GM19372 (cell line): ENCODE results near the gene VEGFA.

Experiments used
- ATAC-seq: cut with Tn5 transposase; IDR thresholded peaks from one replicate; pipeline ENCODE4 v1.9.1; 2021; ENCODE audit warnings: mild to moderate bottlenecking, low read depth, moderate library complexity; ENCODE audit not compliant: unreplicated experiment

The VEGFA gene

DNA sequence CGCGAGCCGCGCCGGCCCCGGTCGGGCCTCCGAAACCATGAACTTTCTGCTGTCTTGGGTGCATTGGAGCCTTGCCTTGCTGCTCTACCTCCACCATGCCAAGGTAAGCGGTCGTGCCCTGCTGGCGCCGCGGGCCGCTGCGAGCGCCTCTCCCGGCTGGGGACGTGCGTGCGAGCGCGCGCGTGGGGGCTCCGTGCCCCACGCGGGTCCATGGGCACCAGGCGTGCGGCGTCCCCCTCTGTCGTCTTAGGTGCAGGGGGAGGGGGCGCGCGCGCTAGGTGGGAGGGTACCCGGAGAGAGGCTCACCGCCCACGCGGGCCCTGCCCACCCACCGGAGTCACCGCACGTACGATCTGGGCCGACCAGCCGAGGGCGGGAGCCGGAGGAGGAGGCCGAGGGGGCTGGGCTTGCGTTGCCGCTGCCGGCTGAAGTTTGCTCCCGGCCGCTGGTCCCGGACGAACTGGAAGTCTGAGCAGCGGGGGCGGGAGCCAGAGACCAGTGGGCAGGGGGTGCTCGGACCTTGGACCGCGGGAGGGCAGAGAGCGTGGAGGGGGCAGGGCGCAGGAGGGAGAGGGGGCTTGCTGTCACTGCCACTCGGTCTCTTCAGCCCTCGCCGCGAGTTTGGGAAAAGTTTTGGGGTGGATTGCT is 1.3 kb downstream of the VEGFA start:
- ATAC-seq = no peak

DNA sequence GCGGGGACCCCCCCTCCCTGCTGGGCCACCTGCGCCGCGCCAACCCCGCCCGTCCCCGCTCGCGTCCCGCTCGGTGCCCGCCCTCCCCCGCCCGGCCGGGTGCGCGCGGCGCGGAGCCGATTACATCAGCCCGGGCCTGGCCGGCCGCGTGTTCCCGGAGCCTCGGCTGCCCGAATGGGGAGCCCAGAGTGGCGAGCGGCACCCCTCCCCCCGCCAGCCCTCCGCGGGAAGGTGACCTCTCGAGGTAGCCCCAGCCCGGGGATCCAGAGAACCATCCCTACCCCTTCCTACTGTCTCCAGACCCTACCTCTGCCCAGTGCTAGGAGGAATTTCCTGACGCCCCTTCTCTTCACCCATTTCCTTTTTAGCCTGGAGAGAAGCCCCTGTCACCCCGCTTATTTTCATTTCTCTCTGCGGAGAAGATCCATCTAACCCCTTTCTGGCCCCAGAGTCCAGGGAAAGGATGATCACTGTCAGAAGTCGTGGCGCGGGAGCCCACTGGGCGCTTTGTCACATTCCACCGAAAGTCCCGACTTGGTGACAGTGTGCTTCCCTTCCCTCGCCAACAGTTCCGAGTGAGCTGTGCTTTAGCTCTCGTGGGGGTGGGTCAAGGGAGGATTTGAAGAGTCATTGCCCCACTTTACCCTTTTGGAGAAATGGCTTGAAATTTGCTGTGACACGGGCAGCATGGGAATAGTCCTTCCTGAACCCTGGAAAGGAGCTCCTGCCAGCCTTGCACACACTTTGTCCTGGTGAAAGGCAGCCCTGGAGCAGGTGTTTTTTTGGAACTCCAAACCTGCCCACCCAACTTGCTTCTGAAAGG is 2.1 kb downstream of the VEGFA start:
- ATAC-seq = no peak

DNA sequence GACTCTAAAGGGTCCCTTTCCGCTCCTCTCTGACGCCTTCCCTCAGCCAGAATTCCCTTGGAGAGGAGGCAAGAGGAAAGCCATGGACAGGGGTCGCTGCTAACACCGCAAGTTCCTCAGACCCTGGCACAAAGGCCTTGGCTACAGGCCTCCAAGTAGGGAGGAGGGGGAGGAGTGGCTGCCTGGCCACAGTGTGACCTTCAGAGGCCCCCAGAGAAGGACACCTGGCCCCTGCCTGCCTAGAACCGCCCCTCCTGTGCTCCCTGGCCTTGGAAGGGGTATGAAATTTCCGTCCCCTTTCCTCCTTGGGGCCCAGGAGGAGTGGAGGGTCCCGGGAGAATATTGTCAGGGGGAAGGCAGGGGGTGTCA is 2.7 kb downstream of the VEGFA start:
- no peak for ATAC-seq

DNA sequence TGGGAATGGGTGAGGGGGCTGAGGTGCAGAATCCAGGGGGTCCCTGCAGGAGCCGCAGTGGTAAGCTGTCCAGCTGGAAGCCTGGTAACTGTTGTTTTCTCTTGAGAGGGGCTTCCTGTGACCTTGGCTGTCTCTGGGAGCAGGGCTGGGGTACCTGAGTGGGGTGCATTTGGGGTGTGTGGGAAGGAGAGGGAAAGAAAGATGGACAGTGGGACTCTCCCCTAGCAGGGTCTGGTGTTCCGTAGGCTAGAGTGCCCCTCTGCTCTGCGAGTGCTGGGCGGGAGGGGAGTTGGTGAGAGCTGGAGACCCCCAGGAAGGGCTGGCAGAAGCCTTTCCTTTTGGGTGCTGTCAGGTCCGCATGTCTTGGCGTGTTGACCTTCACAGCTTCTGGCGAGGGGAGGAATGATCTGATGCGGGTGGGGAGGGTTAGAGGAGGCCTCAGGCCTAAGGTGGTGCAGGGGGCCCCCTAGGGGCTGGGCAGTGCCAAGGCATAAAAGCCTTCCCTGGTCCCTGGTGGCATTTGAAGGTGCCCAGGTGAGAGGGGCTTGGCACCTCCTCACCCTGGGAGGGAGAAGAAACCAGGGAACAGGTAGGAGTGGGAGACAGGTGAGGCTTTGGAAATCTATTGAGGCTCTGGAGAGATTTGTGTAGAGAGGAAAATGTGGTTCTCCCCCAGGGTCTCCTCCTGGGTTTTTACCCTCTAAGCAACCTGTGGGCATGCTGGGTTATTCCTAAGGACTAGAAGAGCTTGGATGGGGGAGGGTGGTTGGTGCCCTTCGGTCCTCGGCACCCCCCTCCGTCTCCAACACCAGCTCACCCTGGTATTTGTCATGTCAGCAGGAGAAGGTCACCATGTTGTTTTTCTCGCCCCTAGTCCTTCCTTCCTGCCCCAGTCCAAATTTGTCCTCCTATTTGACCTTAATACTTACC is 3.3 kb downstream of the VEGFA start:
- ATAC-seq = no peak

DNA sequence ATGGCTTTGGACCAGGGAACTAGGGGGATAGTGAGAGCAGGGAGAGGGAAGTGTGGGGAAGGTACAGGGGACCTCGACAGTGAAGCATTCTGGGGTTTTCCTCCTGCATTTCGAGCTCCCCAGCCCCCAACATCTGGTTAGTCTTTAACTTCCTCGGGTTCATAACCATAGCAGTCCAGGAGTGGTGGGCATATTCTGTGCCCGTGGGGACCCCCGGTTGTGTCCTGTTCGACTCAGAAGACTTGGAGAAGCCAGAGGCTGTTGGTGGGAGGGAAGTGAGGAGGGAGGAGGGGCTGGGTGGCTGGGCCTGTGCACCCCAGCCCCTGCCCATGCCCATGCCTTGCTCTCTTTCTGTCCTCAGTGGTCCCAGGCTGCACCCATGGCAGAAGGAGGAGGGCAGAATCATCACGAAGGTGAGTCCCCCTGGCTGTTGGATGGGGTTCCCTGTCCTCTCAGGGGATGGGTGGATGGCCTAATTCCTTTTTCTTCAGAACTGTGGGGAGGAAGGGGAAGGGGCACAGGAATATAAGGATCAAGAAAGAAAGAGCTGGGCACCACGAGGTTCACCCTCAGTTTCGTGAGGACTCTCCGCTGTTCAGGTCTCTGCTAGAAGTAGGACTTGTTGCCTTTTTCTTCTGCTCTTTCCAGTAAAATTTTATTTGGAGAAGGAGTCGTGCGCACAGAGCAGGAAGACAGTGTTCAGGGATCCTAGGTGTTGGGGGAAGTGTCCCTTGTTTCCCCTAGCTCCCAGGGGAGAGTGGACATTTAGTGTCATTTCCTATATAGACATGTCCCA is 4.2 kb downstream of the VEGFA start:
- no peak for ATAC-seq

DNA sequence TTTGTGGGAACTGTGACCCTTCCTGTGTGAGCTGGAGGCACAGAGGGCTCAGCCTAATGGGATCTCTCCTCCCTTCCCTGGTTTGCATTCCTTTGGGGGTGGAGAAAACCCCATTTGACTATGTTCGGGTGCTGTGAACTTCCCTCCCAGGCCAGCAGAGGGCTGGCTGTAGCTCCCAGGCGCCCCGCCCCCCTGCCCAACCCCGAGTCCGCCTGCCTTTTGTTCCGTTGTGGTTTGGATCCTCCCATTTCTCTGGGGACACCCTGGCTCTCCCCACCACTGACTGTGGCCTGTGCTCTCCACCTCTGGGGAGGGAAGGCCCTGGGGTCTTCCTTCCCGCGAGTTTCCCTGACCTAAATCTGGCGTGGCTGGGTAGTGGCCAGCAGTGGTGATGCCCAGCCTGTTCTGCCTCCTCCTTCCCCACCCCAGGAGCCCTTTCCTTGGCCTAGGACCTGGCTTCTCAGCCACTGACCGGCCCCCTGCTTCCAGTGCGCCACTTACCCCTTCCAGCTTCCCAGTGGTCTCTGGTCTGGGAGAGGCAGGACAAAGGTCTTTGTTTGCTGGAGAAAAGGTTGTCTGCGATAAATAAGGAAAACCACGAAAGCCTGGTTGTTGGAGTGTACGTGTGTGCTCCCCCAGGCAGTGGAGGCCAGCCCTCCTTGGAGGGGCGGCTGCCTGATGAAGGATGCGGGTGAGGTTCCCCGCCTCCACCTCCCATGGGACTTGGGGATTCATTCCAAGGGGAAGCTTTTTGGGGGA is 4.9 kb downstream of the VEGFA start:
- no peak for ATAC-seq

DNA sequence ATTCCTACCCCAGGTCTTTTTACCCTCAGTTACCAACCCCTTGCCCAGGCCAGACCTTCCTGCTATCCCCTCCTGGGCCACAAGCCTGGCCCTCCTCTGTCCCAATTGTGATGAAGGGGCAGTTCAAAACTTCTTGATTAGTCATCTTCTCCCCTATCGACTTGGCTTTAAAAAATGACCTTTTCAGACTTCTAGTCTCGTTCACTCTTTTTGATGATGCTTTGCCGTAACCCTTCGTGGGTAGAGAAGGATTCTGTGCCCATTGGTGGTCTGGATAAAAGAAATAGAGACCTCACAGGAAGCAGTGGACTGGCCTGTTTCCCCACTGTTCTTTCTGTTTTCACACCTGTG is 5.5 kb downstream of the VEGFA start:
- no peak for ATAC-seq

DNA sequence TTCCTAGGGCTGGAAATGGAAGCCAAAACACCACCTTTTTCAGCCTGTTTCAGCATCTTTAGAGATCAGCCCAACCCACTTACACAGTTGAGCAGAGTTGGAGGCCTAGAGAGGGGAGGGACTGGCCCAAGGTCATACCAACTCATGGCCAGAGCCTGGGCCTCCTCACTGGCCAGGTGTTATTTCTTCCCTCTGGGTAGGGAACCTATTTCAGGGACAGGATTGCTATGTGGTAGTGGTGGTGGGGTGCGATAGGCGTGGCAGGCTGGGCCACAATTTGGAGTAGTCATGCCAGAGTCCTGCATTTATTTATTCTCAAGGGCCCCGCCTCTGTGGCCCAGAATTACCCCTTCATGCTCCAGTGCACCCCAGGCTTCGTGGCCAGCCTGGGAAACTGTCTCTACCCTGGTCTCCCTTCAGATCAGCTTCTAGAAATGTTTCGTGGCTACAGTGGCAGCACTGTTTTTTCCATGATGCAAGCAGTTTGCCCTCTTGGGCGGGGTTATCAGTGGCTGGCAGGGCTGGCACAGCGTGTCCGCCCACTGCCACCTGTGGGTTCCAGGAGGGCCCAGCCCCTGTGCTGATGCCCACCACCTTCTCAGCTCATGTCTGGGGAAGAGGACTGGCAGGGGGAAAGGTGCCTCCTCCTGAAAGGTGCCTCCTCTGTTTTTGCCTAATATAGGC is 6.2 kb downstream of the VEGFA start:
- no peak for ATAC-seq

DNA sequence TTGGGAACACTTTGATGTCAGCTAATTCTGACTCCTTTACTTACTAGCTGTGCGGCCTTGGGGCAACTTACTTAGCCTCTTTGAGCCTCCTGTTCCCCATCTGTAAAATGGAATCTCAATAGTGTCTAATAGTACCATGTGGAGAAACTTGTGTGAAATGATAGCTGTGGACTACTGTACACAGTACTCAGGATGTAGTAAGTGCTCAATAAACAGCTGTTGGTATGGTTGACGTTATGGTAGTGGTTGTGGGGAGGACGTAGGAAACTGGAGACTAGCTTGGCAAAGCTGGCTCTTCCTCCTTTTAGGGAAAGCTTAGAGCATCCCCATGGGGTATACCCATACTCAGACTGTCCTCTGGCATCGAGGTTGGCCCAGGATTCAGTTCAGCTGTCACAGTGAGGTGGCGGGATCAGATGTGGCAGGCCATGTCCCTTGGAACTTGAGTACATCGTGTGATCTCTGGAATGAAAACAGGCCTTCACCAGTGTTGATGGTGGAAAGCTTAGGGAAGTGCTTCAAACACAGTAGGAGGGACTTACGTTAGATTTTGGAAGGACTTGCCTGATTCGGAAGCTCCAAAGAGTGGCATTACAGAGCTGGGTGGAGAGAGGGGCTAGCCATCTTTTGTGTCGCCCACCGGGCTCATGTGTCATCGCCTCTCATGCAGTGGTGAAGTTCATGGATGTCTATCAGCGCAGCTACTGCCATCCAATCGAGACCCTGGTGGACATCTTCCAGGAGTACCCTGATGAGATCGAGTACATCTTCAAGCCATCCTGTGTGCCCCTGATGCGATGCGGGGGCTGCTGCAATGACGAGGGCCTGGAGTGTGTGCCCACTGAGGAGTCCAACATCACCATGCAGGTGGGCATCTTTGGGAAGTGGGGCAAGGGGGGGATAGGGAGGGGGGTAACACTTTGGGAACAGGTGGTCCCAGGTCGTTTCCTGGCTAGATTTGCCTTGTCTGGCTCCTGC is 7.1 kb downstream of the VEGFA start:
- ATAC-seq = no peak

DNA sequence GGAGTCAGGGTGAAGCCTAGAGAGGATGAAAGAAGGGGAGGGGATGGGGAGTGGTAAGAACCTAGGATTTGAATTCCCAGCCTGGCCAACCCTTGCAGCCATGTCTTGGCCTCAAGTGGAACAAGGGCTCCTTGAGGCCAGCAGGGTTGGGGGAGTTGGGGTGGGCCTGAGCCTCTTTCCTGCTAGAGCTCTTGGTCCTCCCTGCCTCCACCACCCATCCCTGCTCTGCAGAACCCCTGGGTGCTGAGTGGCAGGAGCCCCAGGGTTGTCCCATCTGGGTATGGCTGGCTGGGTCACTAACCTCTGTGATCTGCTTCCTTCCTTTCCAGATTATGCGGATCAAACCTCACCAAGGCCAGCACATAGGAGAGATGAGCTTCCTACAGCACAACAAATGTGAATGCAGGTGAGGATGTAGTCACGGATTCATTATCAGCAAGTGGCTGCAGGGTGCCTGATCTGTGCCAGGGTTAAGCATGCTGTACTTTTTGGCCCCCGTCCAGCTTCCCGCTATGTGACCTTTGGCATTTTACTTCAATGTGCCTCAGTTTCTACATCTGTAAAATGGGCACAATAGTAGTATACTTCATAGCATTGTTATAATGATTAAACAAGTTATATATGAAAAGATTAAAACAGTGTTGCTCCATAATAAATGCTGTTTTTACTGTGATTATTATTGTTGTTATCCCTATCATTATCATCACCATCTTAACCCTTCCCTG is 8.3 kb downstream of the VEGFA start:
- ATAC-seq = no peak

DNA sequence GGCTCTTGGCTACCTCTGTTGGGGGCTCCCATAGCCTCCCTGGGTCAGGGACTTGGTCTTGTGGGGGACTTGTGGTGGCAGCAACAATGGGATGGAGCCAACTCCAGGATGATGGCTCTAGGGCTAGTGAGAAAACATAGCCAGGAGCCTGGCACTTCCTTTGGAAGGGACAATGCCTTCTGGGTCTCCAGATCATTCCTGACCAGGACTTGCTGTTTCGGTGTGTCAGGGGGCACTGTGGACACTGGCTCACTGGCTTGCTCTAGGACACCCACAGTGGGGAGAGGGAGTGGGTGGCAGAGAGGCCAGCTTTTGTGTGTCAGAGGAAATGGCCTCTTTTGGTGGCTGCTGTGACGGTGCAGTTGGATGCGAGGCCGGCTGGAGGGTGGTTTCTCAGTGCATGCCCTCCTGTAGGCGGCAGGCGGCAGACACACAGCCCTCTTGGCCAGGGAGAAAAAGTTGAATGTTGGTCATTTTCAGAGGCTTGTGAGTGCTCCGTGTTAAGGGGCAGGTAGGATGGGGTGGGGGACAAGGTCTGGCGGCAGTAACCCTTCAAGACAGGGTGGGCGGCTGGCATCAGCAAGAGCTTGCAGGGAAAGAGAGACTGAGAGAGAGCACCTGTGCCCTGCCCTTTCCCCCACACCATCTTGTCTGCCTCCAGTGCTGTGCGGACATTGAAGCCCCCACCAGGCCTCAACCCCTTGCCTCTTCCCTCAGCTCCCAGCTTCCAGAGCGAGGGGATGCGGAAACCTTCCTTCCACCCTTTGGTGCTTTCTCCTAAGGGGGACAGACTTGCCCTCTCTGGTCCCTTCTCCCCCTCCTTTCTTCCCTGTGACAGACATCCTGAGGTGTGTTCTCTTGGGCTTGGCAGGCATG is 9.2 kb downstream of the VEGFA start:
- no peak for ATAC-seq

DNA sequence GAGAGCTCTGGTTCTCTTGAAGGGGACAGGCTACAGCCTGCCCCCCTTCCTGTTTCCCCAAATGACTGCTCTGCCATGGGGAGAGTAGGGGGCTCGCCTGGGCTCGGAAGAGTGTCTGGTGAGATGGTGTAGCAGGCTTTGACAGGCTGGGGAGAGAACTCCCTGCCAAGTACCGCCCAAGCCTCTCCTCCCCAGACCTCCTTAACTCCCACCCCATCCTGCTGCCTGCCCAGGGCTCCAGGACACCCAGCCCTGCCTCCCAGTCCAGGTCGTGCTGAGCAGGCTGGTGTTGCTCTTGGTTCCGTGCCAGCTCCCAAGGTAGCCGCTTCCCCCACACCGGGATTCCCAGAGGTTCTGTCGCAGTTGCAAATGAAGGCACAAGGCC is 9.8 kb downstream of the VEGFA start:
- no peak for ATAC-seq

DNA sequence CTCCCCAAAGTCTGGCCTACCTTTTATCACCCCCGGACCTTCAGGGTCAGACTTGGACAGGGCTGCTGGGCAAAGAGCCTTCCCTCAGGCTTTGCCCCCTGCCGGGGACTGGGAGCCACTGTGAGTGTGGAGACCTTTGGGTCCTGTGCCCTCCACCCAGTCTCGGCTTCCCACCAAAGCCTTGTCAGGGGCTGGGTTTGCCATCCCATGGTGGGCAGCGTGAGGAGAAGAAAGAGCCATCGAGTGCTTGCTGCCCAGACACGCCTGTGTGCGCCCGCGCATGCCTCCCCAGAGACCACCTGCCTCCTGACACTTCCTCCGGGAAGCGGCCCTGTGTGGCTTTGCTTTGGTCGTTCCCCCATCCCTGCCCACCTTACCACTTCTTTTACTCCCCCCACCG is 10.3 kb downstream of the VEGFA start:
- ATAC-seq = no peak

DNA sequence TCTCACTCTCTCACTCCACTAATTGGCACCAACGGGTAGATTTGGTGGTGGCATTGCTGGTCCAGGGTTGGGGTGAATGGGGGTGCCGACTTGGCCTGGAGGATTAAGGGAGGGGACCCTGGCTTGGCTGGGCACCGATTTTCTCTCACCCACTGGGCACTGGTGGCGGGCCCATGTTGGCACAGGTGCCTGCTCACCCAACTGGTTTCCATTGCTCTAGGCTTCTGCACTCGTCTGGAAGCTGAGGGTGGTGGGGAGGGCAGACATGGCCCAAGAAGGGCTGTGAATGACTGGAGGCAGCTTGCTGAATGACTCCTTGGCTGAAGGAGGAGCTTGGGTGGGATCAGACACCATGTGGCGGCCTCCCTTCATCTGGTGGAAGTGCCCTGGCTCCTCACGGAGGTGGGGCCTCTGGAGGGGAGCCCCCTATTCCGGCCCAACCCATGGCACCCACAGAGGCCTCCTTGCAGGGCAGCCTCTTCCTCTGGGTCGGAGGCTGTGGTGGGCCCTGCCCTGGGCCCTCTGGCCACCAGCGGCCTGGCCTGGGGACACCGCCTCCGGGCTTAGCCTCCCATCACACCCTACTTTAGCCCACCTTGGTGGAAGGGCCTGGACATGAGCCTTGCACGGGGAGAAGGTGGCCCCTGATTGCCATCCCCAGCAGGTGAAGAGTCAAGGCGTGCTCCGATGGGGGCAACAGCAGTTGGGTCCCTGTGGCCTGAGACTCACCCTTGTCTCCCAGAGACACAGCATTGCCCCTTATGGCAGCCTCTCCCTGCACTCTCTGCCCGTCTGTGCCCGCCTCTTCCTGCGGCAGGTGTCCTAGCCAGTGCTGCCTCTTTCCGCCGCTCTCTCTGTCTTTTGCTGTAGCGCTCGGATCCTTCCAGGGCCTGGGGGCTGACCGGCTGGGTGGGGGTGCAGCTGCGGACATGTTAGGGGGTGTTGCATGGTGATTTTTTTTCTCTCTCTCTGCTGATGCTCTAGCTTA is 11.2 kb downstream of the VEGFA start:
- ATAC-seq = no peak

DNA sequence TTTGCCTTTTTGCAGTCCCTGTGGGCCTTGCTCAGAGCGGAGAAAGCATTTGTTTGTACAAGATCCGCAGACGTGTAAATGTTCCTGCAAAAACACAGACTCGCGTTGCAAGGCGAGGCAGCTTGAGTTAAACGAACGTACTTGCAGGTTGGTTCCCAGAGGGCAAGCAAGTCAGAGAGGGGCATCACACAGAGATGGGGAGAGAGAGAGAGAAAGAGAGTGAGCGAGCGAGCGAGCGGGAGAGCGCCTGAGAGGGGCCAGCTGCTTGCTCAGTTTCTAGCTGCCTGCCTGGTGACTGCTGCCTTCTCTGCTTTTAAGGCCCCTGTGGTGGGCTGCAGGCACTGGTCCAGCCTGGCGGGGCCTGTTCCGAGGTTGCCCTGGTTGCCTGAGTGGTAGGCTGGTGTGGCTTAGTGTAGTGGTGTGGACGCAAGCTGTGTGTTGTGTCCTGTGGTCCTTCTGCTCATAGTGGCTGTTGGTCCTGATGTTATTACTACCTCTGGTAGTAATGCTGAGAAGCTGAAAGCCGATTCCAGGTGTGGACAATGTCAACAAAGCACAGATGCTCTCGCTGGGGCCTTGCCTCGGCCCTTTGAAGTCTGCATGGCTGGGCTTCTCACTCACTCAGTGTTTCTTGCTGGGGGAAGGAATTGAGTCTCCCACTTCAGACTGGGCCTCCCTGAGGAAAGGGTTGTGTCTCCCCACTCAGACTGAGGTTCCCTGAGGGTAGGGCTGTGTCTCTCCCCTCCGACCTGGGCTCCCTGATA is 12.1 kb downstream of the VEGFA start:
- ATAC-seq = no peak
